Measurements from ENCODE around the gene RHOT2. TPM values are rescaled to one million over a fixed set of nuclear protein-coding genes. Genes with fewer than 3 reads are reported as not detected.

The RHOT2 gene
- total and polyA plus RNA-seq, 9 of the 15 experiments (the other 6 are each of a cell fraction or from before 2014, with no cell fraction given): 5.0 to 373 (median 112) TPM

- no peak for TF ChIP-seq HDAC3 (IDR thresholded peaks at IDR 0.05; ENCODE audit: borderline replicate concordance, partially characterized antibody)
- no peak for TF ChIP-seq TFE3 (CRISPR knock-in tag; IDR thresholded peaks at IDR 0.05)
- TF ChIP-seq ELF1 (tag; IDR thresholded peaks at IDR 0.05): peak; percentile 94
- 0 out of 2 replicates have a peak, but pooled peaks have one; percentile 23 for TF ChIP-seq FOSL1 (tag; conservative IDR thresholded peaks at IDR 0.05)
- TF ChIP-seq ZNF140 (CRISPR knock-in tag; IDR thresholded peaks at IDR 0.05): no peak
- peak; percentile 63; the same call in 1 of the 2 replicates for TF ChIP-seq ZNF740 (CRISPR knock-in tag; IDR thresholded peaks at IDR 0.05)
- TF ChIP-seq ZNF740 (tag; IDR thresholded peaks at IDR 0.05): no peak
- TF ChIP-seq NR2F6 (CRISPR knock-in tag; IDR thresholded peaks at IDR 0.05): no peak
- no peak for TF ChIP-seq SNIP1 (IDR thresholded peaks at IDR 0.05; ENCODE audit: low read depth)
- TF ChIP-seq CC2D1A (IDR thresholded peaks at IDR 0.05): no peak
- TF ChIP-seq ZNF253 (CRISPR knock-in tag; conservative IDR thresholded peaks at IDR 0.05): no peak
- no peak for TF ChIP-seq SRSF7 (optimal IDR thresholded peaks at IDR 0.05; ENCODE audit: low read depth, low read length)
- TF ChIP-seq ZNF707 (CRISPR knock-in tag; conservative IDR thresholded peaks at IDR 0.05): no peak
- TF ChIP-seq TEAD2 (tag; IDR thresholded peaks at IDR 0.05): no peak
- 0 out of 2 replicates have a peak, but pooled peaks have one; percentile 72 for TF ChIP-seq MED1 (CRISPR knock-in tag; IDR thresholded peaks at IDR 0.05; ENCODE audit: borderline replicate concordance)
- TF ChIP-seq ERF (CRISPR knock-in tag; IDR thresholded peaks at IDR 0.05): 0 out of 2 replicates have a peak, but pooled peaks have one; percentile 37
- no peak for TF ChIP-seq SREBF1 (IDR thresholded peaks at IDR 0.05; ENCODE audit: borderline replicate concordance, low read depth, low read length)
- peak; percentile 68 for TF ChIP-seq TFAP4 (CRISPR knock-in tag; IDR thresholded peaks at IDR 0.05; ENCODE audit: borderline replicate concordance)
- no peak for TF ChIP-seq CBX1 (IDR thresholded peaks at IDR 0.05; ENCODE audit: low read depth)
- no peak for TF ChIP-seq NCOA6 (IDR thresholded peaks at IDR 0.05)
- no peak for TF ChIP-seq NR2C1 (IDR thresholded peaks at IDR 0.05)
- TF ChIP-seq NR2C1 (tag; IDR thresholded peaks at IDR 0.05): no peak
- no peak for TF ChIP-seq ARID1B (IDR thresholded peaks at IDR 0.05)
- no peak for TF ChIP-seq ZNF696 (CRISPR knock-in tag; conservative IDR thresholded peaks at IDR 0.05)
- TF ChIP-seq NR4A1 (CRISPR knock-in tag; IDR thresholded peaks at IDR 0.05): no peak
- no peak; the same call in 1 of the 2 replicates for TF ChIP-seq NR4A1 (tag; IDR thresholded peaks at IDR 0.05)
- TF ChIP-seq RFX7 (CRISPR knock-in tag; IDR thresholded peaks at IDR 0.05): no peak
- TF ChIP-seq ZNF695 (CRISPR knock-in tag; IDR thresholded peaks at IDR 0.05): no peak
Observed at GRCh38 chr16:667780-668518, at the start of gene RHOT2 (continued).

Measured in K562 (cell line).